Gastroesophageal sphincter (tissue), 4 donors: ENCODE measurements around the gene INTS13. TPM values are rescaled to one million over a fixed set of nuclear protein-coding genes. Genes with fewer than 3 reads are reported as not detected.

Experiments
- ATAC-seq: fragments of 150-250 bp; one replicate; pipeline ENCODE4 v1.9.1; 2016; ENCODE audit warnings: mild to moderate bottlenecking, moderate library complexity
- H3K27ac ChIP-seq, 4 donors: fragments of 200-600 bp; sonication (generic) in 3 of 4; 1 replicate in 3 of 4; 2 replicates in 1 of 4; pipeline ENCODE4 v1.5.1; 2016 to 2019
- H3K27me3 ChIP-seq: fragments of 200-600 bp; sonication (generic); one replicate; pipeline ENCODE4 v1.5.1; 2019
- H3K36me3 ChIP-seq, 2 donors: fragments of 200-600 bp; sonication (generic); one replicate each; pipeline ENCODE4 v1.5.1; 2019; ENCODE audit warnings: control low read depth in 1 of 2
- H3K4me1 ChIP-seq, 3 donors: fragments of 200-600 bp; sonication (generic); 1 replicate in 2 of 3; 2 replicates in 1 of 3; pipeline ENCODE4 v1.5.1; 2016 to 2019; ENCODE audit warnings: control low read depth in 2 of 3
- H3K4me3 ChIP-seq, 2 donors: fragments of 200-600 bp; sonication (generic); one replicate each; pipeline ENCODE4 v1.5.1; 2019; ENCODE audit warnings: mild to moderate bottlenecking in 1 of 2, moderate library complexity in 1 of 2
- H3K9me3 ChIP-seq, 3 donors: fragments of 200-600 bp; sonication (generic); one replicate each; pipeline ENCODE4 v1.5.1; 2017 to 2019; ENCODE audit warnings: control low read depth in 2 of 3
- CTCF ChIP-seq, 4 experiments: fragments of 200-600 bp in 2 of 4; fragments of 450-650 bp in 2 of 4; sonication (generic) in 1 of 4; IDR thresholded peaks; one replicate each; pipeline ENCODE4 v1.5.1; 2017 to 2019; ENCODE audit warnings: antibody characterized with exemption in 4 of 4, mild to moderate bottlenecking in 2 of 4, moderate library complexity in 2 of 4
- EP300 ChIP-seq: sonication (generic); formaldehyde crosslinking; IDR thresholded peaks from one replicate; pipeline ENCODE4 v1.6.1; 2017; ENCODE audit warnings: antibody characterized with exemption, mild to moderate bottlenecking
- POLR2A ChIP-seq, 2 donors: fragments of 450-650 bp; IDR thresholded peaks; one replicate each; pipeline ENCODE4 v1.6.1; 2017; ENCODE audit warnings: antibody characterized with exemption in 2 of 2, mild to moderate bottlenecking in 2 of 2, moderate library complexity in 1 of 2
- POLR2AphosphoS5 ChIP-seq: sonication (generic); formaldehyde crosslinking; IDR thresholded peaks from one replicate; pipeline ENCODE4 v1.6.1; 2017; ENCODE audit warnings: antibody characterized with exemption
- WGBS, 2 donors: methylation state at CpG; one replicate each; pipeline ENCODE4 v1.1.5; 2018; ENCODE audit warnings: low coverage in 1 of 2; 5-methylcytosine and 5-hydroxymethylcytosine counted together
- total RNA-seq, 4 donors: library from RNA; depleted of rRNA; stranded (reverse); fragments of >200 nt; gene quantifications; one replicate each; pipeline ENCODE4 v1.1.0, GENCODE V29; 2016

Gene INTS13
- total RNA-seq, 4 donors from 2014 or later = 12.4 to 41.6 (median 32.5) TPM

- no peaks in the 10 kb centered on the region for H3K27me3 ChIP-seq
- ATAC-seq = no peak
- H3K4me1 ChIP-seq = no peaks in the 10 kb centered on the region
- WGBS, 2 donors = 96 to 100% methylated on average over 1 of the region's 1 CpG
- H3K4me3 ChIP-seq = no peak overlapping the region
- no peaks in the 10 kb centered on the region for H3K36me3 ChIP-seq
- no peak overlapping the region for H3K27ac ChIP-seq
- TF ChIP-seq POLR2A (IDR thresholded peaks at IDR 0.05) = no peak
- no peak for TF ChIP-seq POLR2AphosphoS5
- no peak for TF ChIP-seq CTCF (IDR thresholded peaks at IDR 0.05)
- no peak for TF ChIP-seq EP300
- no peaks in the 10 kb centered on the region for H3K9me3 ChIP-seq
Measured at GRCh38 chr12:26861690-26862089, 76.1 kb downstream of the INTS13 start.

- ATAC-seq = no peak
- 53 to 64% methylated on average over 6 of the region's 6 CpGs for WGBS, 2 donors
Measured at GRCh38 chr12:26857465-26858176, 80.2 kb downstream of the INTS13 start.

GRCh38 chr12:26855337-26855736, 82.4 kb downstream of the INTS13 start:
- ATAC-seq = no peak
- no peak overlapping the region for H3K27ac ChIP-seq
- TF ChIP-seq EP300 = no peak
- no peak for TF ChIP-seq CTCF (IDR thresholded peaks at IDR 0.05)
- H3K27me3 ChIP-seq = no peaks in the 10 kb centered on the region
- no peaks in the 10 kb centered on the region for H3K36me3 ChIP-seq
- H3K9me3 ChIP-seq = no peaks in the 10 kb centered on the region
- no peaks in the 10 kb centered on the region for H3K4me1 ChIP-seq
- 67 to 88% methylated on average over 1 of the region's 1 CpG for WGBS, 2 donors
- H3K4me3 ChIP-seq = no peak overlapping the region

More at GRCh38 chr12:26857465-26858176, 80.2 kb downstream of the INTS13 start:
- H3K27me3 ChIP-seq = no peaks in the 10 kb centered on the region
- no peaks in the 10 kb centered on the region for H3K4me1 ChIP-seq
- no peaks in the 10 kb centered on the region for H3K9me3 ChIP-seq
- TF ChIP-seq EP300 = no peak
- no peak for TF ChIP-seq POLR2AphosphoS5
- TF ChIP-seq CTCF (IDR thresholded peaks at IDR 0.05) = no peak
- no peak for TF ChIP-seq POLR2A (IDR thresholded peaks at IDR 0.05)
- H3K36me3 ChIP-seq = no peaks in the 10 kb centered on the region
- no peak overlapping the region for H3K4me3 ChIP-seq
- no peak overlapping the region for H3K27ac ChIP-seq

Other genes starting within 250 kb of the INTS13 start
- gene ITPR2, start 104.8 kb downstream of the INTS13 start, total RNA-seq = 10 to 100 TPM; 30.8 to 63.0 (median 44.4) TPM
- 100 to 1,000 TPM in 1 of 4 donors, 10 to 100 TPM in 3; 57.7 to 127 (median 75.1) TPM for gene FGFR1OP2, start 489 bp upstream of the INTS13 start, total RNA-seq
- 10 to 100 TPM; 40.1 to 87.5 (median 64.4) TPM for gene TM7SF3, start 76.4 kb upstream of the INTS13 start, total RNA-seq
- 10 to 100 TPM; 56.6 to 87.8 (median 63.4) TPM for gene MED21, start 84.6 kb upstream of the INTS13 start, total RNA-seq
- not detected for gene C12orf71, start 144.6 kb upstream of the INTS13 start, total RNA-seq